ENCODE data around the gene IRAK1BP1.

DNA sequence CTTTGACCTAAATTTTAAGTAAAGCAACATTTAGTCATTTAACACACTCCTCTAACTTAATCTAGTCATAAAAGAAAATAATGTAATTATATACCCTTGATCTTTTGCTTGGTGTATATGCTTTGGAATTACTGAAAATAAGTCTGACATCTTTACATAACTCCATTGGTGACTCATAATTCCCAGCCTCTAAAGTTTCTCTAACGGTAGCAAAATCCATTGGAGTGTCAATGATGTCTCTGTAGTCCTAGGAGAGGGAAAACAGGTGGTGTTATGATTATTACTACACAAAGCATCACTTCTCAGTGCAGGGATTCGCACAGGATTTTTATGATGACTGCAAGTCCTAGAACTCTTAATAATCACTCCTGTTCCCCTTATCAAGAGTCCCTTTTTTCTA lies 80.2 kb downstream of the IRAK1BP1 start:
- no peak for TF ChIP-seq POLR2A (IDR thresholded peaks at IDR 0.05)
- TF ChIP-seq, protein P1, sequence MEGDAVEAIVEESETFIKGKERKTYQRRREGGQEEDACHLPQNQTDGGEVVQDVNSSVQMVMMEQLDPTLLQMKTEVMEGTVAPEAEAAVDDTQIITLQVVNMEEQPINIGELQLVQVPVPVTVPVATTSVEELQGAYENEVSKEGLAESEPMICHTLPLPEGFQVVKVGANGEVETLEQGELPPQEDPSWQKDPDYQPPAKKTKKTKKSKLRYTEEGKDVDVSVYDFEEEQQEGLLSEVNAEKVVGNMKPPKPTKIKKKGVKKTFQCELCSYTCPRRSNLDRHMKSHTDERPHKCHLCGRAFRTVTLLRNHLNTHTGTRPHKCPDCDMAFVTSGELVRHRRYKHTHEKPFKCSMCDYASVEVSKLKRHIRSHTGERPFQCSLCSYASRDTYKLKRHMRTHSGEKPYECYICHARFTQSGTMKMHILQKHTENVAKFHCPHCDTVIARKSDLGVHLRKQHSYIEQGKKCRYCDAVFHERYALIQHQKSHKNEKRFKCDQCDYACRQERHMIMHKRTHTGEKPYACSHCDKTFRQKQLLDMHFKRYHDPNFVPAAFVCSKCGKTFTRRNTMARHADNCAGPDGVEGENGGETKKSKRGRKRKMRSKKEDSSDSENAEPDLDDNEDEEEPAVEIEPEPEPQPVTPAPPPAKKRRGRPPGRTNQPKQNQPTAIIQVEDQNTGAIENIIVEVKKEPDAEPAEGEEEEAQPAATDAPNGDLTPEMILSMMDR (IDR thresholded peaks at IDR 0.05), result no peak
- TF ChIP-seq POLR2AphosphoS5 (IDR thresholded peaks at IDR 0.05), result no peak
- no peak for TF ChIP-seq EP300 (IDR thresholded peaks at IDR 0.05; ENCODE audit: low read depth)

Data from transverse colon (tissue), 4 donors.